Ishikawa (cell line): Measurements from ENCODE around the gene GLI3.

ENCODE experiments used
- CREB1 ChIP-seq: IDR thresholded peaks from 2 replicates; pipeline ENCODE4 v1.6.1; 2012; ENCODE audit warnings: low read depth
- EP300 ChIP-seq: IDR thresholded peaks from 2 replicates; pipeline ENCODE4 v1.6.1; 2012; ENCODE audit warnings: borderline replicate concordance
- REST ChIP-seq: IDR thresholded peaks from 2 replicates; pipeline ENCODE4 v1.6.1; 2012; ENCODE audit warnings: low read depth, mild to moderate bottlenecking

- no peak for TF ChIP-seq CREB1
- no peak for TF ChIP-seq REST
- TF ChIP-seq EP300 = no peak
Measured at GRCh38 chr7:42285383-42285824, 48.4 kb upstream of the GLI3 start.
